ENCODE measurements around the gene SERBP1.

GRCh38 chr1:67408148-67408547 lies 22.1 kb downstream of the SERBP1 start:
- TF ChIP-seq CTCF (IDR thresholded peaks at IDR 0.05) (no peak), POLR2A (IDR thresholded peaks at IDR 0.05) (no peak)
